Astrocyte (in vitro differentiated cells and primary cell): ENCODE results near the gene HEXB.

ENCODE experiments used
- EZH2 ChIP-seq: IDR thresholded peaks from 2 replicates; pipeline ENCODE4 v1.6.1; 2012; ENCODE audit warnings: mild to moderate bottlenecking, low read length, inconsistent platforms; ENCODE audit not compliant: insufficient read depth
- TF ChIP-seq, protein P1 (sequence below): IDR thresholded peaks from 2 replicates; pipeline ENCODE4 v1.5.1; 2011; ENCODE audit warnings: low read depth, mild to moderate bottlenecking, inconsistent platforms, low read length, moderate library complexity; ENCODE audit not compliant: insufficient read depth

GRCh38 chr5:74725331-74725730, 40.3 kb downstream of the HEXB start:
- TF ChIP-seq, protein P1, sequence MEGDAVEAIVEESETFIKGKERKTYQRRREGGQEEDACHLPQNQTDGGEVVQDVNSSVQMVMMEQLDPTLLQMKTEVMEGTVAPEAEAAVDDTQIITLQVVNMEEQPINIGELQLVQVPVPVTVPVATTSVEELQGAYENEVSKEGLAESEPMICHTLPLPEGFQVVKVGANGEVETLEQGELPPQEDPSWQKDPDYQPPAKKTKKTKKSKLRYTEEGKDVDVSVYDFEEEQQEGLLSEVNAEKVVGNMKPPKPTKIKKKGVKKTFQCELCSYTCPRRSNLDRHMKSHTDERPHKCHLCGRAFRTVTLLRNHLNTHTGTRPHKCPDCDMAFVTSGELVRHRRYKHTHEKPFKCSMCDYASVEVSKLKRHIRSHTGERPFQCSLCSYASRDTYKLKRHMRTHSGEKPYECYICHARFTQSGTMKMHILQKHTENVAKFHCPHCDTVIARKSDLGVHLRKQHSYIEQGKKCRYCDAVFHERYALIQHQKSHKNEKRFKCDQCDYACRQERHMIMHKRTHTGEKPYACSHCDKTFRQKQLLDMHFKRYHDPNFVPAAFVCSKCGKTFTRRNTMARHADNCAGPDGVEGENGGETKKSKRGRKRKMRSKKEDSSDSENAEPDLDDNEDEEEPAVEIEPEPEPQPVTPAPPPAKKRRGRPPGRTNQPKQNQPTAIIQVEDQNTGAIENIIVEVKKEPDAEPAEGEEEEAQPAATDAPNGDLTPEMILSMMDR = no peak
- no peak for TF ChIP-seq EZH2
